D721Med (cell line): ENCODE results near the gene TMC8.
"Not testable (repeated sequence)": the region's sequence is repeated elsewhere in the genome, so short reads cannot be mapped to it uniquely, and the experiment has no call there.

Source experiments
- DNase-seq: peaks from one replicate; pipeline ENCODE4 v3.0.0; 2011; ENCODE audit warnings: low spot score; ENCODE audit not compliant: insufficient read length
- FAIRE-seq: peaks from 2 replicates; lab custom pipeline; 2011; peaks lifted over from hg19 to GRCh38; lab: Jason Lieb, UNC
- CTCF ChIP-seq: IDR thresholded peaks from 2 replicates; pipeline ENCODE4 v1.5.1; 2012; ENCODE audit warnings: mild to moderate bottlenecking, control low read depth; ENCODE audit not compliant: insufficient read depth; ENCODE audit errors: missing control alignments

Gene TMC8

GRCh38 chr17:78168903-78169793, 38.6 kb downstream of the TMC8 start:
- peak; percentile 76 for DNase-seq
- FAIRE-seq: no peak

GRCh38 chr17:78170692-78171590, 40.4 kb downstream of the TMC8 start:
- DNase-seq: no peak
- TF ChIP-seq CTCF: no peak
- FAIRE-seq: no peak

More at GRCh38 chr17:78168903-78169793, 38.6 kb downstream of the TMC8 start:
- no peak for TF ChIP-seq CTCF

GRCh38 chr17:78171591-78172248, 41.1 kb downstream of the TMC8 start:
- FAIRE-seq: not testable (repeated sequence)

GRCh38 chr17:78172249-78173051, 41.9 kb downstream of the TMC8 start:
- FAIRE-seq (no peak), DNase-seq (no peak)
- no peak for TF ChIP-seq CTCF

More at GRCh38 chr17:78171591-78172248, 41.1 kb downstream of the TMC8 start:
- not testable (repeated sequence) for DNase-seq

- FAIRE-seq: no peak
- TF ChIP-seq CTCF: no peak
- no peak for DNase-seq
These were observed 42.6 kb downstream of the TMC8 start for GRCh38 chr17:78173097-78173715.

- FAIRE-seq: no peak
- DNase-seq: no peak
- TF ChIP-seq CTCF: no peak
These were observed 43.8 kb downstream of the TMC8 start for GRCh38 chr17:78174346-78174869.
